AG04450 (cell line): ENCODE results near the gene RSPO4. TPM values are rescaled to one million over a fixed set of nuclear protein-coding genes. Genes with fewer than 3 reads are reported as not detected.
A peak's percentile ranks its signal among the peaks of the same experiment; 100 is the strongest.

Experiments used
- CTCF ChIA-PET: fragments of 300-600, 350-600 bp; formaldehyde crosslinking; extraction: SDS; loops from one replicate; lab custom pipeline; 2022; ENCODE audit warnings: antibody characterized with exemption, inconsistent platforms; lab: Charles Lee
- POLR2A ChIA-PET: fragments of 350-600 bp; formaldehyde crosslinking; extraction: SDS; loops from one replicate; lab custom pipeline; 2021; ENCODE audit warnings: antibody characterized with exemption, inconsistent platforms; lab: Yijun Ruan, JAX
- DNase-seq: peaks from one replicate; pipeline ENCODE4 v3.0.0-alpha.2; 2011; ENCODE audit warnings: low read depth, low spot score
- H3K27ac ChIP-seq: one replicate; pipeline ENCODE4 v1.5.1; 2012; ENCODE audit warnings: low read depth, low read length, control low read depth
- H3K27me3 ChIP-seq: one replicate; pipeline ENCODE4 v1.6.0; 2012; ENCODE audit warnings: low read length; ENCODE audit not compliant: control insufficient read depth, insufficient read depth
- H3K4me3 ChIP-seq: 2 replicates; pipeline ENCODE4 v1.5.1; 2011; ENCODE audit warnings: mild to moderate bottlenecking, low read depth, low read length, control low read depth
- H3K9me3 ChIP-seq: 2 replicates; pipeline ENCODE4 v1.5.1; 2012; ENCODE audit warnings: low read length; ENCODE audit not compliant: control insufficient read depth, insufficient read depth
- CTCF ChIP-seq: IDR thresholded peaks from 2 replicates; pipeline ENCODE4 v1.5.1; 2011; ENCODE audit warnings: low read depth, low read length, control low read depth, inconsistent platforms
- polyA plus RNA-seq: library from polyadenylated mRNA; depleted of rRNA; stranded (reverse); fragments of >200 nt; gene quantifications from 2 replicates; pipeline ENCODE4 v1.2.3, GENCODE V29; 2011; rRNA removed

Gene RSPO4
- polyA plus RNA-seq, 1 experiment, result not detected

GRCh38 chr20:910132-910869, 91.8 kb downstream of the RSPO4 start:
- ChIA-PET POLR2A (interaction anchor here (1.0 kb wide), 1 partner anchor 25 kb away, joined by 3 read pairs; no protein-coding TSS in a partner anchor), CTCF (interaction anchor here (0.9 to 1.1 kb wide), 2 partner anchors 45 to 95 kb away, joined by 3 read pairs; no protein-coding TSS in a partner anchor)
- H3K4me3 ChIP-seq, result no peak overlapping the region
- DNase-seq, result no peak
- H3K9me3 ChIP-seq, result no peaks in the 10 kb centered on the region
- H3K27ac ChIP-seq, result peak overlapping the region; percentile 31
- TF ChIP-seq CTCF, result no peak
- H3K27me3 ChIP-seq, result peaks cover 8% of the 10 kb centered on the region

- ChIA-PET CTCF (interaction anchor here (1.1 to 1.3 kb wide), 2 partner anchors 46 kb away, joined by 3 read pairs; no protein-coding TSS in a partner anchor), POLR2A (no interaction called here)
- Histone ChIP-seq H3K9me3 (no peaks in the 10 kb centered on the region), H3K4me3 (no peak overlapping the region), H3K27ac (no peak overlapping the region), H3K27me3 (peaks cover 8% of the 10 kb centered on the region)
- DNase-seq, result no peak
- no peak for TF ChIP-seq CTCF
These were observed 92.5 kb downstream of the RSPO4 start for GRCh38 chr20:909641-910040.

Other genes with a start within 250 kb of the RSPO4 start
- gene SLC52A3, start 233.8 kb downstream of the RSPO4 start, polyA plus RNA-seq, result not detected in 2 replicates
- 1.9 and 2.0 TPM in 2 replicates for gene FAM110A, start 168.6 kb downstream of the RSPO4 start, polyA plus RNA-seq
- gene ANGPT4, start 86.0 kb downstream of the RSPO4 start, polyA plus RNA-seq, result not detected in 2 replicates
- 107 and 116 TPM in 2 replicates for gene PSMF1, start 116.3 kb upstream of the RSPO4 start, polyA plus RNA-seq
- not detected in 2 replicates for gene TMEM74B, start 182.7 kb upstream of the RSPO4 start, polyA plus RNA-seq
- gene C20orf202, start 201.1 kb upstream of the RSPO4 start, polyA plus RNA-seq, result not detected in 2 replicates
- 0.04 and 0.05 TPM in 2 replicates for gene RAD21L1, start 223.7 kb upstream of the RSPO4 start, polyA plus RNA-seq